HG03342 (cell line): ENCODE measurements around the gene BNIP5.

ENCODE experiments used
- ATAC-seq: cut with Tn5 transposase; IDR thresholded peaks from one replicate; pipeline ENCODE4 v1.9.1; 2021; ENCODE audit warnings: mild to moderate bottlenecking, moderate library complexity; ENCODE audit not compliant: unreplicated experiment

BNIP5 gene

DNA sequence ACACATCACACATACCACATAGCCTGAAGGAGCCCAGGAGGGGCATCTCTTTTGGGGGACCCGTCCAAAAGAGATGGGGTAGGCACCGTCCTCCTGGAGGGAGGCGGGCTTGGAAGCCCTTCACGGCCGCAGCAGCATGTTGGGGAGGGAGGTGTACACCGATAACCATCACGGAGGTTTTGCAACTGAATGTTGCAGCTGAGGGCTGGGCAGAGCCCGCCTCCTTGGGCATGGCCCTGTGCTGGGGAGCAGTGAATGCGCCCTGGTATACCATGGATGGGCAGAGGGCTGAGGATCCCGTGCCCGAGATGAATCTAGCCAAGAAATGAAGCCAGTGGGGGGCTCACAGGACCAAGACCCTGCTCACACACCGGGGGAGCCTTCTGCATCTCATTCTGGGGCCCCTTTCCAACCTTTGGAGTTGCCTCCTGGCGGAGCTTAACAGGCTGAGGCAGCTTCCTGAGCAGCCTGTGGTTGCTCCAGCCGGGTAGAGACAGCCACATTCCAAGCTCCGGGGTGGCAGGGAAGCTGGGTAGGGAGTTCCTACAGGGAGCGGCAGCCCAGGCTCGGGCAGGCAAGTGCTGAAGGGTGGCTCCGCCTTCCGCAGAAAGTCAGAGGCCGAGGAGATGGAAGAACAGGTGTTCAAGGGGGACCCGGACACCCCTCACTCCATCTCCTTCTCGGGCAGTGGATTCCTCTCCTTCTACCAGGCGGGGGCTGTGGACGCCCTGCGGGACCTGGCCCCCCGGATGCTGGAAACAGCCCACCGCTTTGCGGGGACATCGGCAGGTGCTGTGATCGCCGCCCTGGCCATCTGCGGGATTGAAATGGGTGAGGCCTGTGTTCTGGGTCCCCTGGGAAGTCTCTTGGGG is 66.6 kb downstream of the BNIP5 start, which contains the start of gene PNPLA1:
Gene PNPLA1 (plus strand): TSS at position 227 of the 872 bp plus-strand sequence. CDS start 400 bp downstream, at position 627.
- ATAC-seq: no peak

DNA sequence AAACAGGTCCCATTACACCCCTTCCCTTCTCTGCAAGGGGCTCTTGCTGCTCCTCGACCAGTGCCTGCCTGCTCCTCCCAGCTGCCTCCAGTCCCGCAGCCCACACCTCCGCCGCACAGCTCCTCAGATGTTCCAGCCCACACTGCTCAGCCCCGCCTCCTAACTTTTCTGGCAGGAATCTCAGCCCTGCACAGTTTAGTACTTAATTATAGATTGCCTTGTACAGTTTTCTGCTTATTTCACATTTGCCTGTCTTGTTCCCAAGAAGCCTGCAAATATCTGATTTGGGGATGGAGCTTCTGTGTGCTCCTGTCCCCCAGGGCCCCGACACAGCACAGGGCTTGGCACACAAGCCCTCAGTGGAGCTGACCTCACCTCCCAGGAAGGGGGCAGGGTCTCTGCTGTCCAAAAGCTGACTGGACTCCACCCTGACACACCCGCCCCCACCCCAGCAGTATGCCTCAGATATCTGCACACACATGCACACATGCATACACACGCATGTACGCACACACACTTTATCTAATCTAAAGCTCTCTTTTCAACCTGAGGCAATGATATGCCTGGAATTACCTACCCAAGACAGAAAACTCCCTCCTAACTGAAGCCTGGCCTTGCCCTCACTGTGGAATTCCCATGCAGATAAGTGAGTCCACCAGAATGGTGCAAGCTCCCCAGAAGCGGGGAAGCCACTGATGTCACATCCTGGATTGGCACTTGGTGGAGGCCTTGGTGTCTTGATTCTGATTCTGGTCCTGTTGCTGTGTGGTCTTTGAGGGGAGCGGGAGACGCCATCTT is 68.0 kb downstream of the BNIP5 start:
- ATAC-seq: no peak

DNA sequence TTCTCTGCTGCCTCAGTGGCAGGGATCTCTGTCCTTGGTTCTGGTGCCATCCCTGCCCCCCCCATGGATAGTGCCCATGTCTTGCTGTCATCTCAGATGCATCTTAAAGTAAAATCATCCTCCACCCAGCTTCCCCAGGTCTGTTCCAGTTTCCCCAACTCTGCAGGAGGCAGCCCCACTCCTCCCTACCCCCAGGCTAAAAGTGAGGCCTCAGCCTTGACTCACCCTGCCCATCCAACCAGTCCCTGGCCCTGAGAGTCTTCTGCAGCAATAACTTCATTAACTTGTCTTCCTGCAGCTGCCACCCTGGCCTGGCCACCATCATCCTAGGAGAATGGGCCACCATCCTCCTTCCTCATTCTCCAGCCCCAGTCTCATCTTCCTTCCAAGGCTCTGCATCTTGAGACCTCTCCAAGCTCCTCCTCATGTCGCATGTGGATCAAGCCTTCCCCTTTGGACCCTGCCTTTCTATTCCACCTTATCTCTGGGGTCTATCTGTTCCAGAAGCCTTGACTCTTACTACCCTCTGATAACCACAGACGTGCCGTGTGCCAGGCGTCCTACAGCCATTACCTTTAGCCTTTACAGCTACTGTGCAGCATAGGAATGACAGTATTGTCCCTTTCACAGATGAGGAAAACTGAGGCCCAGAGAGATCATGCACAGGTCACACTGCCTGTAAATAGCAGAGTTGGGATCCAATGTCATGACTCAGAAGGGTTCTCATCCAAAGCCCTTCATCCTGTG is 68.8 kb downstream of the BNIP5 start:
- ATAC-seq: no peak

- ATAC-seq: no peak
Measured at GRCh38 chr6:36266913-36267644, 69.6 kb downstream of the BNIP5 start.
